ENCODE data around the gene XIST. TPM values are rescaled to one million over a fixed set of nuclear protein-coding genes. Genes with fewer than 3 reads are reported as not detected.

Gene XIST
- polyA plus RNA-seq, 1 donor (not counting 4 experiments of a cell fraction or from before 2014, with no cell fraction given) = 199 TPM

GRCh38 chrX:73877687-73878086 is 25.2 kb upstream of the XIST start:
- Histone ChIP-seq H4K20me1 (ENCODE audit: control insufficient read depth, extremely low read depth, insufficient read depth, low read length) (no peaks in the 10 kb centered on the region), H3K9me1 (ENCODE audit: control insufficient read depth, extremely low read depth, insufficient read depth, low read length) (no peaks in the 10 kb centered on the region), H3K4me3 (ENCODE audit: control insufficient read depth in 2 of 3, extremely low read depth in 1 of 3, insufficient read depth in 2 of 3, low read depth in 1 of 3, low read length in 3 of 3) (no peak overlapping the region), H3K9me3 (ENCODE audit: control insufficient read depth, low read depth, low read length) (no peaks in the 10 kb centered on the region), H3K4me2 (ENCODE audit: control insufficient read depth, extremely low read depth, insufficient read depth, low read depth, low read length) (no peak overlapping the region), H3K9ac (ENCODE audit: control insufficient read depth, extremely low read depth, insufficient read depth, low read length) (no peak overlapping the region), H3K79me2 (ENCODE audit: control insufficient read depth, insufficient read depth, low read length) (no peaks in the 10 kb centered on the region), H3K27ac (ENCODE audit: control insufficient read depth, insufficient read depth, low read length) (no peak overlapping the region), H3K27me3 (ENCODE audit: control insufficient read depth, extremely low read depth, insufficient read depth, low read length) (no peaks in the 10 kb centered on the region), H3K36me3 (ENCODE audit: control insufficient read depth in 2 of 2, extremely low read depth in 1 of 2, insufficient read depth in 2 of 2, low read length in 2 of 2) (no peaks in the 10 kb centered on the region), H3K4me1 (ENCODE audit: control insufficient read depth, extremely low read depth, insufficient read depth, low read length) (peaks cover 15% of the 10 kb centered on the region), H2AFZ (ENCODE audit: control insufficient read depth, low read length) (no peak overlapping the region)
- TF ChIP-seq EZH2 (IDR thresholded peaks at IDR 0.05; ENCODE audit: low read length) (no peak), CTCF (optimal IDR thresholded peaks at IDR 0.05 in 1 of 3, IDR thresholded peaks at IDR 0.05 in 1 of 3, conservative IDR thresholded peaks at IDR 0.05 in 1 of 3; ENCODE audit: extremely low read depth in 1 of 3, insufficient read depth in 2 of 3, low read length in 3 of 3) (no peak)
- FAIRE-seq (no peak), DNase-seq (ENCODE audit: low read depth, low spot score) (no peak)
- dilution Hi-C loops (cut with MboI; ENCODE audit: extremely low pct_ligation_motif_present, low sequenced_read_pairs) = no loop called here

- FAIRE-seq (peak; percentile 90), DNase-seq (ENCODE audit: low read depth, low spot score) (peak; percentile 33)
- dilution Hi-C loops (cut with MboI; ENCODE audit: extremely low pct_ligation_motif_present, low sequenced_read_pairs) = no loop called here
- Histone ChIP-seq H3K79me2 (ENCODE audit: control insufficient read depth, insufficient read depth, low read length) (no peaks in the 10 kb centered on the region), H3K36me3 (ENCODE audit: control insufficient read depth in 2 of 2, extremely low read depth in 1 of 2, insufficient read depth in 2 of 2, low read length in 2 of 2) (no peaks in the 10 kb centered on the region), H3K4me3 (ENCODE audit: control insufficient read depth in 2 of 3, extremely low read depth in 1 of 3, insufficient read depth in 2 of 3, low read depth in 1 of 3, low read length in 3 of 3) (no peak overlapping the region), H2AFZ (ENCODE audit: control insufficient read depth, low read length) (no peak overlapping the region), H3K27me3 (ENCODE audit: control insufficient read depth, extremely low read depth, insufficient read depth, low read length) (no peaks in the 10 kb centered on the region), H3K4me1 (ENCODE audit: control insufficient read depth, extremely low read depth, insufficient read depth, low read length) (peaks cover 15% of the 10 kb centered on the region), H3K9ac (ENCODE audit: control insufficient read depth, extremely low read depth, insufficient read depth, low read length) (no peak overlapping the region), H3K27ac (ENCODE audit: control insufficient read depth, insufficient read depth, low read length) (no peak overlapping the region), H3K9me1 (ENCODE audit: control insufficient read depth, extremely low read depth, insufficient read depth, low read length) (no peaks in the 10 kb centered on the region), H3K4me2 (ENCODE audit: control insufficient read depth, extremely low read depth, insufficient read depth, low read depth, low read length) (peak overlapping the region; percentile 34), H3K9me3 (ENCODE audit: control insufficient read depth, low read depth, low read length) (no peaks in the 10 kb centered on the region), H4K20me1 (ENCODE audit: control insufficient read depth, extremely low read depth, insufficient read depth, low read length) (no peaks in the 10 kb centered on the region)
- no peak for TF ChIP-seq CTCF (optimal IDR thresholded peaks at IDR 0.05 in 1 of 3, IDR thresholded peaks at IDR 0.05 in 1 of 3, conservative IDR thresholded peaks at IDR 0.05 in 1 of 3; ENCODE audit: extremely low read depth in 1 of 3, insufficient read depth in 2 of 3, low read length in 3 of 3)
- TF ChIP-seq EZH2 (IDR thresholded peaks at IDR 0.05; ENCODE audit: low read length) = no peak
Observed at GRCh38 chrX:73876911-73877310, 24.4 kb upstream of the XIST start.

Data from keratinocyte (primary cell).